ENCODE measurements around the gene GNG7.
"Not testable (repeated sequence)": the region's sequence is repeated elsewhere in the genome, so short reads cannot be mapped to it uniquely, and the experiment has no call there.

GNG7 gene

DNA sequence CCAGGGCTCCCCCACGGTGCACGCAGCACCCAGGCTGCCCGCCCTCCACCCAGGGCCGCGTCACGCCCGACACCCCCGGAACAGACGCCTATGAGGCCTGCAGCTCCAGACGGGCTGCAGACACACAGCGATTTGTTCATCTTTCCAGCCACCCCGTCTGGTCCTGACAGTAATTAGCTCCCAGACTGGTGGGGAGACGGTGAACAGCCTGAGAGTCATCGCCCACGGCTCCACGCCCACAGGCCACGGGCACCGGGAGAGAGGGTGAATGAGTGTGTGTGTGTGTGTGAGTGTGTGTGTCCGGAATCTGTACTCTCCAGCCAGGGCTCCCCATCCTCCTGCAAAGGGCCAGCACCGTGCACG is 208.4 kb downstream of the GNG7 start:
- Mint-ChIP-seq H3K4me3 (peak overlapping the region; percentile 40), H3K27me3 (peaks cover 51% of the 10 kb centered on the region), H3K4me1 (peaks cover 36% of the 10 kb centered on the region), H3K27ac (no peak overlapping the region), H3K36me3 (ENCODE audit: low read depth) (no peaks in the 10 kb centered on the region), H3K9me3 (no peaks in the 10 kb centered on the region)
- DNase-seq, result no peak
- no peak for ATAC-seq

DNA sequence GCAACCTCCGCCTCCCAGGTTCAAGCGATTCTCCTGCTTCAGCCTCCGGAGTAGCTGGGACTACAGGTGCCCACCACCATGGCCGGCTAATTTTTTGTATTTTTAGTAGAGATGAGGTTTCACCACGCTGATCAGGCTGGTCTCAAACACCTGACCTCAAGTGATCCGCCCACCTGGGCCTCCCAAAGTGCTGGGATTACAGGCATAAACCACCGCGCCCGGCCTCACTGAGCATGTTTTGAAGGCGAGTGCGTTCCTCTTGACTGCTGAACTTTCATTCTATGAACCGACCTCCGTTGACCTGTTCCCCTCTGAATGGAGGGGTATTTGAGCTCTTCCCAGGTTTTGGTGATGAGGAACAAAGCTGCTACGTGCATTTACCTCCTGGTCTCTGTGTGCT is 209.0 kb downstream of the GNG7 start:
- H3K27me3 Mint-ChIP-seq, result peaks cover 54% of the 10 kb centered on the region
- H3K4me1 Mint-ChIP-seq, result peaks cover 40% of the 10 kb centered on the region
- not testable (repeated sequence) for H3K9me3 Mint-ChIP-seq; DNase-seq; H3K36me3 Mint-ChIP-seq (ENCODE audit: low read depth); ATAC-seq; H3K4me3 Mint-ChIP-seq; H3K27ac Mint-ChIP-seq

DNA sequence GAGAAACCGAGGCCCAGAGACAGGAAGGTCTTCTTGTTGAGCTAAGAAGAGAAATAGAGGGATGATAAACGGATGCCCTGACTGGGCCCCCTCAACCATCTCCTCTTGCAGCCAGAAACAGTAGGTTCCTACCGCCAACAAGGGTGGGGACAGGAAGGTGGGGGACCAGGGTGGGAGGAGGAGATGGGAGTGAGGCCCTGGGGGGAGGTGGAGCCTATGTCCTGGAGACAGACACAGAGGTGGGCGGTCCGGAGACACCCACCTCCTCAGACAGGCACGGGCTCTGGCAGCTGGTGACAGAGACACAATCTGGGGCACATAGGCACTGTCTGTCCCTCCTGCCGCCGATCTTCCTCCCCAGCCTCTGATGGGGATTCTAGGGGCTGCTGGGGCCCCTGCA is 209.6 kb downstream of the GNG7 start:
- Mint-ChIP-seq H3K27ac (no peak overlapping the region), H3K36me3 (ENCODE audit: low read depth) (no peaks in the 10 kb centered on the region), H3K9me3 (no peaks in the 10 kb centered on the region), H3K27me3 (peaks cover 60% of the 10 kb centered on the region), H3K4me1 (peaks cover 40% of the 10 kb centered on the region), H3K4me3 (no peak overlapping the region)
- no peak for ATAC-seq
- no peak for DNase-seq

DNA sequence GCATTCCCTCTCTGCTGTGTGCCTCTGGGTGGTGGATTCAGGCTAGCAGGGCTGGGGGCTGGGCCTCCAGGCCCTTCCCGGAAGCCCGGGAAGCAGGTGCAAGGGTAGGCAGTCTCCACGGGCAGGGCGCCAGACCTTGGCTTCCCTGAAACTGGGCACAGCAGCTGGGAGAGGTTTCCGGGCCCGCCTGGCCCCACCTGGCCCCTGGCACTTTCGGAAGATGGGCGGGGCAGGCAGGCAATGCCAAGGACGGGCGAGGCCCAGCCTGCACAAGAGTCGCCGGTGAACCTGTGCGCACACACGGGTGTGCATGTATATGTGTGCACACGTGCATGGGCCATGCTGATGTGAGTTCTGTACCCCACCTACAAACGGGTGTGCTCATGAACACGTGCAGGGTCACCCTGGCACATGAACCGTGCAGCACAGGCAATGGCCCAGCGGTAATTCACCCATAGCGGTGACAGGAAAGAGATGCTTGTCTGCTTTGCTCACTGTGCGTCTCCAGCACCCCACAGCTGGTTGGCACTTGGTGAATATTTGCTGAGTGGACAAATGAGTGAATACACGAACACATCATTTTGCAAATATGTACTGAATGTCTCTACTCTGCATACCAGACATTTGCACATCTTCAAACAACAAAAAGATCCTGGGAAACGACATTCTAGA is 211.2 kb downstream of the GNG7 start:
- Mint-ChIP-seq H3K27ac (no peak overlapping the region), H3K27me3 (peaks cover 67% of the 10 kb centered on the region), H3K36me3 (ENCODE audit: low read depth) (no peaks in the 10 kb centered on the region), H3K9me3 (no peaks in the 10 kb centered on the region), H3K4me3 (no peak overlapping the region), H3K4me1 (peaks cover 39% of the 10 kb centered on the region)
- ATAC-seq (no peak), DNase-seq (no peak)

- Mint-ChIP-seq H3K4me3 (no peak overlapping the region), H3K4me1 (peaks cover 34% of the 10 kb centered on the region)
Measured at GRCh38 chr19:2490659-2491058, 211.8 kb downstream of the GNG7 start.

GRCh38 chr19:2488942-2489731 is 213.4 kb downstream of the GNG7 start:
- no peaks in the 10 kb centered on the region for H3K9me3 Mint-ChIP-seq
- H3K27me3 Mint-ChIP-seq, result peaks cover 63% of the 10 kb centered on the region
- peaks cover 34% of the 10 kb centered on the region for H3K4me1 Mint-ChIP-seq
- H3K36me3 Mint-ChIP-seq (ENCODE audit: low read depth), result no peaks in the 10 kb centered on the region
- H3K27ac Mint-ChIP-seq, result no peak overlapping the region
- ATAC-seq (peak; percentile 26), DNase-seq (peak; percentile 35)
- no peak overlapping the region for H3K4me3 Mint-ChIP-seq

More at GRCh38 chr19:2490659-2491058, 211.8 kb downstream of the GNG7 start:
- Mint-ChIP-seq H3K27ac (no peak overlapping the region), H3K27me3 (peaks cover 64% of the 10 kb centered on the region), H3K9me3 (no peaks in the 10 kb centered on the region), H3K36me3 (ENCODE audit: low read depth) (no peaks in the 10 kb centered on the region)
- DNase-seq, result no peak
- ATAC-seq, result no peak

GRCh38 chr19:2488405-2488941 is 214.0 kb downstream of the GNG7 start:
- H3K27ac Mint-ChIP-seq, result no peak overlapping the region
- H3K27me3 Mint-ChIP-seq, result peaks cover 56% of the 10 kb centered on the region
- peaks cover 6% of the 10 kb centered on the region for H3K9me3 Mint-ChIP-seq
- ATAC-seq (no peak), DNase-seq (no peak)
- no peak overlapping the region for H3K4me3 Mint-ChIP-seq
- peaks cover 4% of the 10 kb centered on the region for H3K36me3 Mint-ChIP-seq (ENCODE audit: low read depth)
- peaks cover 28% of the 10 kb centered on the region for H3K4me1 Mint-ChIP-seq

- ATAC-seq (no peak), DNase-seq (no peak)
- Mint-ChIP-seq H3K27ac (no peak overlapping the region), H3K4me1 (peaks cover 28% of the 10 kb centered on the region), H3K36me3 (ENCODE audit: low read depth) (peaks cover 7% of the 10 kb centered on the region), H3K4me3 (no peak overlapping the region), H3K9me3 (peaks cover 10% of the 10 kb centered on the region), H3K27me3 (peaks cover 53% of the 10 kb centered on the region)
Measured at GRCh38 chr19:2487842-2488241, 214.7 kb downstream of the GNG7 start.

DNA sequence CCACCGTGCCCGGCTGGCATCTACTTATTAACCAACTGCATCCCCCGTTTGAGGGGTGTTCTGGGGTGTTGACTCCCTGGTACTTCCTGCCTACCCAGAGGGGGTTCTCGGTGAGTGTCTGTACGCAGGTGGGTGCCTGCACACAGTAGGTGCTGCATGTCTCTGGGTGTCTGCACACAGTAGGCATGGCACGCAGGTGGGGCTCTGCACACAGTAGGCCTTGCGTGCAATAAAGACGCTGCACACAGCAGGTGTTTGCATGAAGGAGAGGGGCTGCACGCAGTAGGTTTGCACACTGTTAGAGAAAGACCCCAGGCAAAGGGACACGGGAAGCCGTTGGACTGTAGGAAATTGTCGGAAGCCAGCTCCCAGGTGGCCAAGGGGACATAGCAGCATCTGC is 215.4 kb downstream of the GNG7 start:
- Mint-ChIP-seq H3K4me3 (no peak overlapping the region), H3K9me3 (peaks cover 15% of the 10 kb centered on the region), H3K36me3 (ENCODE audit: low read depth) (peaks cover 11% of the 10 kb centered on the region), H3K27me3 (peaks cover 46% of the 10 kb centered on the region), H3K27ac (no peak overlapping the region), H3K4me1 (peaks cover 26% of the 10 kb centered on the region)
- ATAC-seq (no peak), DNase-seq (no peak)

DNA sequence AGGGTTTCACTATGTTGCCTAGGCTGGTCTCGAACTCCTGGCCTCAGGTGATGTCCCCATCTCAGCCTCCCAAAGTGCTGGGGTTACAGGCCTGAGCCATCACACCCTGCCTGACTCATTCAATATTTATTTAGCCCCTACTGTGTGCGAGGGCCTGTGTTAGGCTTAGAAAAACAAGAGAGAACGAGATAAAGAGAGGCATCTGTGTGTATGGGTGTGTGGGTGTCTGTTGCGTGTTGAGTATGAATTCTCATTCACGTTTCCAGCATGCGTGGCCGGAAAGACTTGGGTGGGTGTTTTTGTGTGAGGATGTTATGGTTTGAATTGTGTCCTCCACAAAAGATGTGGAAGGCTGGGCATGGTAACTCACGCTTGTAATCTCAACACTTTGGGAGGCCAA is 217.1 kb downstream of the GNG7 start:
- Mint-ChIP-seq H3K9me3 (peaks cover 19% of the 10 kb centered on the region), H3K36me3 (ENCODE audit: low read depth) (peaks cover 11% of the 10 kb centered on the region), H3K27me3 (peaks cover 34% of the 10 kb centered on the region), H3K4me1 (peaks cover 17% of the 10 kb centered on the region), H3K4me3 (no peak overlapping the region), H3K27ac (no peak overlapping the region)
- ATAC-seq, result no peak
- DNase-seq, result no peak

- H3K4me1 Mint-ChIP-seq, result peaks cover 21% of the 10 kb centered on the region
- H3K9me3 Mint-ChIP-seq, result peaks cover 19% of the 10 kb centered on the region
- peaks cover 24% of the 10 kb centered on the region for H3K27me3 Mint-ChIP-seq
- peaks cover 11% of the 10 kb centered on the region for H3K36me3 Mint-ChIP-seq (ENCODE audit: low read depth)
- H3K27ac Mint-ChIP-seq, result no peak overlapping the region
- no peak for ATAC-seq
- no peak overlapping the region for H3K4me3 Mint-ChIP-seq
- no peak for DNase-seq
Measured at GRCh38 chr19:2484178-2484937, 218.1 kb downstream of the GNG7 start.

DNA sequence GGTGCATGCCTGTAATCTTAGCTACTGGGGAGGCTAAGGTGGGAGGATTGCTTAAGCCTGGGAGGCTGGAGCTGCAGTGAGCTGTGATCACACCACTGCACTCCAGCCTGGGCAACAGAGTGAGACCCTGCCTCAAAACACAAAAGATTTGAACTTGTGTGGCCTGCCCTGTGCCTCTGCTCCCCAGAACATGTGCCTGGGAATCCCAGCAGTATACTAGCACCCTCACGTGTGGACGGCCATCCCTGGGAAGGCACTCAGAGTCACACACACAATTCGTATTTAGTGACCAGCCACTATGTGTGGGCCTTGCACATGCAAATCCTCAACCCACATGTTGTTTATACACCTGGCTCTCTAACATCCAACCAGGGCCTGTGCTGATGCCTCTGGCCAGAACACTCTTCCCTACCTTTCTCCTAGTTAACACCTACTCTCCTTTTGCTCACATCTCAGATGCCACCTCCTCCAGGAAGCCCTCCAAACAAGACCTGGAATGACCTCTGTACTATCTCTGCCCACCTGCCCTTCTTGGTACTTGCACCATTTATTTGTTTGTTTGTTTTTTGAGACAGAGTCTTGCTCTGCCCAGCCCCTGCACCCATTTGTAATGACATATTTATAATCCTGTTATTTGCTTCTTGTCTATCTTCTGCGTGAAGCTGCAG is 218.9 kb downstream of the GNG7 start:
- DNase-seq (no peak), ATAC-seq (no peak)
- Mint-ChIP-seq H3K4me3 (no peak overlapping the region), H3K9me3 (peaks cover 19% of the 10 kb centered on the region), H3K36me3 (ENCODE audit: low read depth) (peaks cover 13% of the 10 kb centered on the region), H3K27me3 (peaks cover 22% of the 10 kb centered on the region), H3K4me1 (peaks cover 22% of the 10 kb centered on the region), H3K27ac (no peak overlapping the region)

- no peak overlapping the region for H3K27ac Mint-ChIP-seq
- DNase-seq, result no peak
- peaks cover 25% of the 10 kb centered on the region for H3K4me1 Mint-ChIP-seq
- no peak for ATAC-seq
- no peak overlapping the region for H3K4me3 Mint-ChIP-seq
- H3K36me3 Mint-ChIP-seq (ENCODE audit: low read depth), result peaks cover 18% of the 10 kb centered on the region
- peaks cover 16% of the 10 kb centered on the region for H3K27me3 Mint-ChIP-seq
- peaks cover 19% of the 10 kb centered on the region for H3K9me3 Mint-ChIP-seq
Measured at GRCh38 chr19:2483084-2483483, 219.4 kb downstream of the GNG7 start.

DNA sequence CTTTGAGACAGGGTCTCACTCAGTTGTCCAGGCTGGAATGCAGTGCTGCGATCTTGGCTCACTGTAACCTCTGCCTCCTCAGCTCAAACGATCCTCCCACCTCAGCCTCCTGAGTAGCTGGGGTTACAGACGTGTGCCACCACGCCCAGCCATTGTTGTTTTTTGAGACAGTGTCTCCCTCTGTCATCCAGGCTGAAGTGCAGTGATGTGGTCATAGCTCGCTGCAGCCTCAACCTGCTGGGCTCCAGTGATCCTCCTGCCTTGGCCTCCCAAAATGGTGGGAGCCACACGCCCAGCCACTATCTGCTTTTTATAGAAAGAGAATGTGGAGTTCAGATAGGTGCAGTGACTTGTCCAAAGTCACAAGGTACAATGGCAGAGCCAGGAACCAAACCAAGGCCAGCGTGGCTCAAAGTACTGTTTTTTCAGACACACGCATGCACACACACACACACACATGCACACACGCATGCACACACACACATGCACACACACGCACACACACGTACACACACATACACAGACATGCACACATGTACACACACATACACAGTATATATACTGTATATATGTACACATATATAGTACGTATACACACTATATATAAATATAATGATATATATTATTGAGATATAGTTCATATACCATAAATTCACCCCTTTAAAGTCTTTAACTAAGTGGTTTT is 220.0 kb downstream of the GNG7 start:
- Mint-ChIP-seq H3K27ac (no peak overlapping the region), H3K4me1 (peaks cover 25% of the 10 kb centered on the region), H3K4me3 (no peak overlapping the region), H3K27me3 (peaks cover 11% of the 10 kb centered on the region), H3K9me3 (peaks cover 19% of the 10 kb centered on the region), H3K36me3 (ENCODE audit: low read depth) (peaks cover 24% of the 10 kb centered on the region)
- ATAC-seq (no peak), DNase-seq (no peak)
